CD8-positive, alpha-beta memory T cell (primary cell): ENCODE results near the gene MARCHF10. TPM values are rescaled to one million over a fixed set of nuclear protein-coding genes. Genes with fewer than 3 reads are reported as not detected.

Experiments used
- CTCF ChIA-PET: fragments of 350-600 bp; sonication (Branson Sonifier 250); formaldehyde crosslinking; loops from one replicate; lab custom pipeline; 2021; ENCODE audit warnings: antibody characterized with exemption; lab: Charles Lee
- POLR2A ChIA-PET: fragments of 350-600 bp; sonication (Branson Sonifier 250); formaldehyde crosslinking; loops from one replicate; lab custom pipeline; 2021; ENCODE audit warnings: antibody characterized with exemption; lab: Charles Lee
- DNase-seq, 5 donors: peaks; one replicate each; pipeline versions ENCODE4 v3.0.0 to v3.0.0-alpha.2; 2020 to 2022; ENCODE audit warnings: mixed read lengths in 1 of 5
- H3K27ac ChIP-seq: one replicate; pipeline ENCODE4 v1.7.0; 2013; ENCODE audit warnings: low read depth, mild to moderate bottlenecking, low read length, moderate library complexity
- H3K27me3 ChIP-seq: 2 replicates; pipeline ENCODE4 v1.7.0; 2013; ENCODE audit warnings: low read length, mild to moderate bottlenecking; ENCODE audit not compliant: insufficient read depth, poor library complexity, severe bottlenecking
- H3K36me3 ChIP-seq: 2 replicates; pipeline ENCODE4 v1.7.0; 2013; ENCODE audit warnings: mild to moderate bottlenecking, low read length, moderate library complexity; ENCODE audit not compliant: insufficient read depth
- H3K4me1 ChIP-seq: 2 replicates; pipeline ENCODE4 v1.7.0; 2013; ENCODE audit warnings: mild to moderate bottlenecking, low read length, moderate library complexity; ENCODE audit not compliant: insufficient read depth
- H3K4me3 ChIP-seq: 2 replicates; pipeline ENCODE4 v1.7.0; 2013; ENCODE audit warnings: mild to moderate bottlenecking, low read length
- H3K9me3 ChIP-seq: 2 replicates; pipeline ENCODE4 v1.7.0; 2013; ENCODE audit warnings: mild to moderate bottlenecking, low read length
- H3K27ac Mint-ChIP-seq, 8 donors: one replicate each; pipeline ENCODE4 v1.8.0; 2020 to 2021; ENCODE audit warnings: mixed read lengths in 8 of 8, mild to moderate bottlenecking in 6 of 8, inconsistent platforms in 3 of 8, moderate library complexity in 3 of 8
- H3K27me3 Mint-ChIP-seq, 2 donors: one replicate each; pipeline ENCODE4 v1.8.0; 2020 to 2021; ENCODE audit warnings: mixed read lengths in 2 of 2, mild to moderate bottlenecking in 1 of 2, moderate library complexity in 1 of 2
- H3K36me3 Mint-ChIP-seq, 3 donors: one replicate each; pipeline ENCODE4 v1.8.0; 2020 to 2021; ENCODE audit warnings: mixed read lengths in 3 of 3, inconsistent platforms in 1 of 3, mild to moderate bottlenecking in 1 of 3
- H3K4me1 Mint-ChIP-seq, 3 donors: one replicate each; pipeline ENCODE4 v1.8.0; 2020 to 2021; ENCODE audit warnings: mixed read lengths in 3 of 3, inconsistent platforms in 1 of 3, mild to moderate bottlenecking in 1 of 3
- H3K4me3 Mint-ChIP-seq, 7 donors: one replicate each; pipeline ENCODE4 v1.8.0; 2020 to 2021; ENCODE audit warnings: mixed read lengths in 7 of 7, mild to moderate bottlenecking in 6 of 7, moderate library complexity in 4 of 7, inconsistent platforms in 2 of 7
- H3K9me3 Mint-ChIP-seq, 5 donors: one replicate each; pipeline ENCODE4 v1.8.0; 2020 to 2022; ENCODE audit warnings: mixed read lengths in 5 of 5, mild to moderate bottlenecking in 3 of 5, moderate library complexity in 2 of 5, inconsistent platforms in 1 of 5
- polyA plus RNA-seq: library from polyadenylated mRNA; unstranded; fragments of 300-500 nt; fragmentation: Illumina TruSeq; gene quantifications from one replicate; pipeline ENCODE4 v1.2.3, GENCODE V29; 2021
- total RNA-seq, 2 experiments: library from RNA; stranded (reverse); gene quantifications; one replicate each; pipeline ENCODE4 v1.2.3, GENCODE V29; 2021

MARCHF10 gene
- total and polyA plus RNA-seq, 3 experiments from 2014 or later = 0.86 TPM; not detected in 2

DNA sequence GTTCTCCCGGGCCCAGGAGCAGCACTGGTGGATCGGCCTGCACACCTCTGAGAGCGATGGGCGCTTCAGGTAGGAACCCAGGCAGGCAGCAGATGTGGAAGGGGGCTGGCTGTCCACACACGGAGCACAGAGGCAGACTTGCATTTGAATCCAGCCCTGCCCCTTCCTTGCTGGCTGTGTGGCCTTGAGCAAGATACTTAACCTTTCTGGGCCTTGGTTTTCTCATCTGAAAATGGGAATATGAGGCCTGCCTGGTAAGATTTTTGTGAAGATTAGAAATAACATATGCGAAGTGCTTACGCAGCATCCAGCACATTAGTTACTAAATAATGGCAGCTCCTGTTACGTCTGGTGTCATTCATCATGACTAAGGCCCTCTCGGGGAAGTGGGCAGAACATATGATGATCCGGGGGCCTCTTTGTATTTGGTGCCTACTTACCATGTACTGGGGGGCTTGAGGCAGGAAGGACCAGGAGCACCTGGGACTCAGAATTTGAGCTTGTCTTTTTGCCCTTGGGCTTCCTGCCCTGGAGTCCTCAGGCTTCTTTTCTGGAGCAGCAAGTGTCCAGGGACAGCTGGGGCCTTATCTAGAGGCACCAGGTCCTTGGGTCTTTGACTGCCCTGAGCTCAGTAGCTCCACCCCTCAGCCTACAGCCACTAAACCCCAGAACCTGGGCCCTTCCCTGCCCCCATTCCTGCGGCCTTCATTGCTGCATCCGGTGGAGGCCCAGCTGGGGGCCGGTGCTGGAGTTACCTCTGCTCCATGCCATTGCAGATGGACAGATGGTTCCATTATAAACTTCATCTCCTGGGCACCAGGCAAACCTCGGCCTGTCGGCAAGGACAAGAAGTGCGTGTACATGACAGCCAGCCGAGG is 126.8 kb downstream of the MARCHF10 start:
- Histone ChIP-seq H3K4me1 (no peaks in the 10 kb centered on the region), H3K36me3 (no peaks in the 10 kb centered on the region), H3K4me3 (no peak overlapping the region), H3K27me3 (no peaks in the 10 kb centered on the region), H3K9me3 (no peaks in the 10 kb centered on the region), H3K27ac (no peak overlapping the region)
- Mint-ChIP-seq H3K36me3 (no peaks in the 10 kb centered on the region), H3K4me1 (no peaks in the 10 kb centered on the region), H3K4me3 (no peak overlapping the region), H3K27ac (no peak overlapping the region), H3K27me3 (no peaks in the 10 kb centered on the region), H3K9me3 (no peaks in the 10 kb centered on the region)
- POLR2A ChIA-PET = interaction anchor here (0.5 kb wide), 1 partner anchor 285 kb away, joined by 3 read pairs; the partner anchor contains the start of gene TANC2
- no peak for DNase-seq
- CTCF ChIA-PET = no interaction called here

GRCh38 chr17:62680541-62681052 is 127.5 kb downstream of the MARCHF10 start:
- Mint-ChIP-seq H3K4me1 (no peaks in the 10 kb centered on the region), H3K36me3 (no peaks in the 10 kb centered on the region), H3K27ac (no peak overlapping the region), H3K27me3 (no peaks in the 10 kb centered on the region), H3K4me3 (no peak overlapping the region), H3K9me3 (no peaks in the 10 kb centered on the region)
- Histone ChIP-seq H3K9me3 (no peaks in the 10 kb centered on the region), H3K36me3 (no peaks in the 10 kb centered on the region), H3K27ac (no peak overlapping the region), H3K27me3 (no peaks in the 10 kb centered on the region), H3K4me3 (no peak overlapping the region), H3K4me1 (no peaks in the 10 kb centered on the region)
- CTCF ChIA-PET = no interaction called here
- POLR2A ChIA-PET = no interaction called here
- DNase-seq = no peak

DNA sequence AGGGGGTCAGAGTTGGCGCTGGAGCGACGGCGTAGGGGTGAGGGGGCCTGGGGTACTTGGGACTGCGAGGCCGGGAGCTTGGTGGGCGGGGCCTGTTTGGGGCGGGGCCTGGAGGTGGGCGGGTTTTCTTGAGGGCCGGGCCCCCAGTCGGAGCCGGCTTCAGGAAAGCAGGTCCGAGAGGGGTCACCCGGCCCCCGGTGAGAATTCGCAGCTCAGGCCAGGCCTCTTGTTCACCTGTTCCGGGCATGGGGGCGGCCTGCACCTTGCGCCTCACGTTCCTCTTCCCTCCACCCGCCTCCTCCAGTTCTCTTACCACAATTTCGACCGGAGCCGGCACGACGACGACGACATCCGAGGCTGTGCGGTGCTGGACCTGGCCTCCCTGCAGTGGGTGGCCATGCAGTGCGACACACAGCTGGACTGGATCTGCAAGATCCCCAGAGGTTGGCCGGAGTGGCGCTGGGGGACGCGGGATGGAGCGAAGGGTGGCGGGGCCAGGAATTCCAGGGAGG is 128.2 kb downstream of the MARCHF10 start:
- CTCF ChIA-PET = no interaction called here
- POLR2A ChIA-PET = no interaction called here
- no peak overlapping the region for H3K27ac Mint-ChIP-seq

GRCh38 chr17:62678214-62678919 is 129.7 kb downstream of the MARCHF10 start:
- Histone ChIP-seq H3K9me3 (no peaks in the 10 kb centered on the region), H3K36me3 (no peaks in the 10 kb centered on the region), H3K4me1 (no peaks in the 10 kb centered on the region), H3K27ac (no peak overlapping the region), H3K4me3 (no peak overlapping the region), H3K27me3 (no peaks in the 10 kb centered on the region)
- Mint-ChIP-seq H3K27me3 (no peaks in the 10 kb centered on the region), H3K9me3 (no peaks in the 10 kb centered on the region), H3K4me1 (no peaks in the 10 kb centered on the region), H3K27ac (no peak overlapping the region), H3K4me3 (no peak overlapping the region), H3K36me3 (no peaks in the 10 kb centered on the region)
- ChIA-PET POLR2A (no interaction called here), CTCF (no interaction called here)
- no peak for DNase-seq

More for the DNA sequence above, 128.2 kb downstream of the MARCHF10 start:
- Histone ChIP-seq H3K27ac (no peak overlapping the region), H3K27me3 (no peaks in the 10 kb centered on the region), H3K4me3 (no peak overlapping the region), H3K9me3 (no peaks in the 10 kb centered on the region), H3K36me3 (no peaks in the 10 kb centered on the region), H3K4me1 (no peaks in the 10 kb centered on the region)
- DNase-seq = no peak
- no peaks in the 10 kb centered on the region for H3K36me3 Mint-ChIP-seq
- H3K27me3 Mint-ChIP-seq = no peaks in the 10 kb centered on the region
- H3K4me1 Mint-ChIP-seq = no peaks in the 10 kb centered on the region
- no peaks in the 10 kb centered on the region for H3K9me3 Mint-ChIP-seq
- no peak overlapping the region for H3K4me3 Mint-ChIP-seq

GRCh38 chr17:62676952-62677596 is 131.0 kb downstream of the MARCHF10 start:
- Histone ChIP-seq H3K9me3 (no peaks in the 10 kb centered on the region), H3K27me3 (no peaks in the 10 kb centered on the region), H3K27ac (no peak overlapping the region), H3K4me3 (no peak overlapping the region), H3K4me1 (no peaks in the 10 kb centered on the region), H3K36me3 (no peaks in the 10 kb centered on the region)
- Mint-ChIP-seq H3K27ac (no peak overlapping the region), H3K9me3 (no peaks in the 10 kb centered on the region), H3K4me1 (peaks cover 0 to 4% (median 2%) of the 10 kb centered on the region in 3 donors), H3K4me3 (no peak overlapping the region), H3K36me3 (no peaks in the 10 kb centered on the region), H3K27me3 (no peaks in the 10 kb centered on the region)
- POLR2A ChIA-PET = no interaction called here
- no peak for DNase-seq
- CTCF ChIA-PET = no interaction called here

DNA sequence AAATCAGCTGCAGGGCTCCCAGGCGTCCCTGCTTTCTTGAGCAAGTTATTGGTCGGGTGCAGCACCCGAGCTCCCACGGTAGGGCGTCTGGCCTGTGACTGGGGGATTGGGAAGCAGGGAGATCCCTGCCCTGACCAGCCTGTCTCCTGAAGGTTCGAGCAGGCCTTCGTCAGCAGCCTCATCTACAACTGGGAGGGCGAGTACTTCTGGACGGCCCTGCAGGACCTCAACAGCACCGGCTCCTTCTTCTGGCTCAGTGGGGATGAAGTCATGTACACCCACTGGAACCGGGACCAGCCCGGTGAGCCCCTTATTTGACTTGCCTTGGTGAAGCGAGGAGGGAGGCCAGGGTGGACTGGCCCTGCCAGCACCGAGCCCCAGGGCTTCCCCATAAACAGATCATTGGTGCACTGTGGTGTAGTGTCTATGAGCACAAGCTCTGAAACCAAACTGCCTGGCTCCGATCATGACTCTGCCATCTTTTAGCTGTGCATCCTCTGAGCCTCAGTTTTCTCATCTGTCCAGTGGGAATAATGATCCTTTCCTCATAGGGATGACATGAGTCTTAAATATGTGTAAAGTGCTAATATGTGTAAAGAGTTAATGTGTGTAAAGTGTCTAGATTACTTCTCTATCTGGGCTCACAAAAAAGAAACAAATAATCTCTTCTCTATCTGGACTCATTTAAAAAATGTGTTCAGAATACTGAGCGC is 131.7 kb downstream of the MARCHF10 start:
- ChIA-PET POLR2A (no interaction called here), CTCF (no interaction called here)

DNA sequence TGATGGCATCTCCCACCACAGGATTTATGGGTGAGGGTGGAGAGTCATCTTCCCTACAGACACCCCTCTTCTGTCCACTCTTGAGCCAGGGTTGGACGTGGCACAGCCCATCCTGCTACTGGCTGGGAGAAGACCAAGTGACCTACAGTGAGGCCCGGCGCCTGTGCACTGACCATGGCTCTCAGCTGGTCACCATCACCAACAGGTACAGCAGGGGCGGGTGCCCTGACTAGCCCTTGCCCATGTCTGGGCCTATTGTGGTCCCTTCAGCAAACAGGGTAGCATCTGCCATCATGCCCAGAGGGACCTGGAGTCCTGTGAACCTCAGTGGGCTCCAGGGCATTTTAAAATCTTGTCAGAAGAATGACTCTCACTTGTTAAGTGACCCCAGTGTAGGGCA is 132.4 kb downstream of the MARCHF10 start:
- H3K27me3 ChIP-seq = no peaks in the 10 kb centered on the region
- no peak overlapping the region for H3K27ac ChIP-seq
- H3K9me3 Mint-ChIP-seq = no peaks in the 10 kb centered on the region
- CTCF ChIA-PET = no interaction called here
- H3K27ac Mint-ChIP-seq = no peak overlapping the region
- H3K4me1 ChIP-seq = no peaks in the 10 kb centered on the region
- DNase-seq = no peak
- no peaks in the 10 kb centered on the region for H3K36me3 Mint-ChIP-seq
- H3K4me1 Mint-ChIP-seq = peaks cover 0 to 4% (median 2%) of the 10 kb centered on the region in 3 donors
- POLR2A ChIA-PET = no interaction called here
- no peaks in the 10 kb centered on the region for H3K36me3 ChIP-seq
- H3K9me3 ChIP-seq = no peaks in the 10 kb centered on the region
- H3K4me3 ChIP-seq = no peak overlapping the region
- no peak overlapping the region for H3K4me3 Mint-ChIP-seq
- no peaks in the 10 kb centered on the region for H3K27me3 Mint-ChIP-seq

More for the DNA sequence above, 131.7 kb downstream of the MARCHF10 start:
- no peaks in the 10 kb centered on the region for H3K36me3 ChIP-seq
- no peak for DNase-seq
- peaks cover 0 to 4% (median 2%) of the 10 kb centered on the region in 3 donors for H3K4me1 Mint-ChIP-seq
- no peaks in the 10 kb centered on the region for H3K4me1 ChIP-seq
- no peak overlapping the region for H3K4me3 Mint-ChIP-seq
- H3K27ac Mint-ChIP-seq = no peak overlapping the region
- no peaks in the 10 kb centered on the region for H3K27me3 ChIP-seq
- H3K9me3 Mint-ChIP-seq = no peaks in the 10 kb centered on the region
- no peaks in the 10 kb centered on the region for H3K36me3 Mint-ChIP-seq
- H3K27ac ChIP-seq = no peak overlapping the region
- no peaks in the 10 kb centered on the region for H3K27me3 Mint-ChIP-seq
- no peak overlapping the region for H3K4me3 ChIP-seq
- H3K9me3 ChIP-seq = no peaks in the 10 kb centered on the region
